GM18858 (cell line): ENCODE results near the gene IRF4.

Experiments
- ATAC-seq: cut with Tn5 transposase; IDR thresholded peaks from one replicate; pipeline ENCODE4 v1.9.1; 2021; ENCODE audit not compliant: unreplicated experiment

The IRF4 gene

GRCh38 chr6:395432-396125, 4.0 kb downstream of the IRF4 start:
- no peak for ATAC-seq

- no peak for ATAC-seq
These were observed 4.6 kb downstream of the IRF4 start for GRCh38 chr6:396126-396520.

- ATAC-seq: no peak
These were observed 5.5 kb downstream of the IRF4 start for GRCh38 chr6:397056-397455.

GRCh38 chr6:397604-398003, 6.1 kb downstream of the IRF4 start:
- no peak for ATAC-seq

GRCh38 chr6:398065-398464, 6.5 kb downstream of the IRF4 start:
- no peak for ATAC-seq

- ATAC-seq: no peak
These were observed 7.1 kb downstream of the IRF4 start for GRCh38 chr6:398558-399078.

GRCh38 chr6:399785-400534, 8.4 kb downstream of the IRF4 start:
- peak; percentile 33 for ATAC-seq

GRCh38 chr6:400815-401214, 9.3 kb downstream of the IRF4 start:
- ATAC-seq: no peak

GRCh38 chr6:401239-401993, 9.9 kb downstream of the IRF4 start:
- no peak for ATAC-seq

GRCh38 chr6:401994-402640, 10.6 kb downstream of the IRF4 start:
- ATAC-seq: no peak

GRCh38 chr6:402901-403658, 11.5 kb downstream of the IRF4 start:
- ATAC-seq: no peak

GRCh38 chr6:403659-404655, 12.4 kb downstream of the IRF4 start:
- ATAC-seq: no peak

GRCh38 chr6:404685-405423, 13.3 kb downstream of the IRF4 start:
- no peak for ATAC-seq

GRCh38 chr6:408148-408547, 16.6 kb downstream of the IRF4 start:
- ATAC-seq: no peak

GRCh38 chr6:408599-409102, 17.1 kb downstream of the IRF4 start:
- no peak for ATAC-seq

- no peak for ATAC-seq
These were observed 17.9 kb downstream of the IRF4 start for GRCh38 chr6:409370-409972.

- no peak for ATAC-seq
These were observed 19.2 kb downstream of the IRF4 start for GRCh38 chr6:410555-411395.
